Effector CD4-positive, alpha-beta T cell (primary cell): Measurements from ENCODE around the gene ARHGAP31.
"Not testable (repeated sequence)": the region's sequence is repeated elsewhere in the genome, so short reads cannot be mapped to it uniquely, and the experiment has no call there.

Source experiments
- DNase-seq: peaks from one replicate; pipeline ENCODE4 v3.0.0-alpha.2; 2020
- total RNA-seq: gene quantifications from one replicate; lab custom pipeline; 2026; lab: John Stamatoyannopoulos, UW

Gene ARHGAP31
- total RNA-seq, result 22.1 reads per million, percentile 49 among the genes with 10 or more reads in this experiment

- DNase-seq, result peak; percentile 85
Observed at GRCh38 chr3:119293871-119294695, at the start of gene ARHGAP31. Gene ARHGAP31 (plus strand): TSS chr3:119294383. CDS start chr3:119294905, 522 bp downstream.

- DNase-seq, result no peak
Observed at GRCh38 chr3:119245778-119246177, 48.4 kb upstream of the ARHGAP31 start.

GRCh38 chr3:119255214-119255613, 39.0 kb upstream of the ARHGAP31 start:
- no peak for DNase-seq

- DNase-seq, result no peak
Observed at GRCh38 chr3:119257111-119257510, 37.1 kb upstream of the ARHGAP31 start.

- DNase-seq, result no peak
Observed at GRCh38 chr3:119257654-119258410, 36.4 kb upstream of the ARHGAP31 start.

- no peak for DNase-seq
Observed at GRCh38 chr3:119258915-119259314, 35.3 kb upstream of the ARHGAP31 start.

- DNase-seq, result no peak
Observed at GRCh38 chr3:119259821-119260220, 34.4 kb upstream of the ARHGAP31 start.

GRCh38 chr3:119261055-119261454, 33.1 kb upstream of the ARHGAP31 start:
- DNase-seq, result no peak

GRCh38 chr3:119270212-119270611, 24.0 kb upstream of the ARHGAP31 start:
- not testable (repeated sequence) for DNase-seq

- DNase-seq, result no peak
Observed at GRCh38 chr3:119276680-119277079, 17.5 kb upstream of the ARHGAP31 start.

- DNase-seq, result no peak
Observed at GRCh38 chr3:119279101-119279554, 15.1 kb upstream of the ARHGAP31 start.

- DNase-seq, result no peak
Observed at GRCh38 chr3:119279584-119280243, 14.5 kb upstream of the ARHGAP31 start.

GRCh38 chr3:119288669-119289403, 5.3 kb upstream of the ARHGAP31 start:
- no peak for DNase-seq

- DNase-seq, result no peak
Observed at GRCh38 chr3:119289404-119289770, 4.8 kb upstream of the ARHGAP31 start.

GRCh38 chr3:119290613-119291012, 3.6 kb upstream of the ARHGAP31 start:
- DNase-seq, result no peak

GRCh38 chr3:119291062-119291700, 3.0 kb upstream of the ARHGAP31 start:
- no peak for DNase-seq

- no peak for DNase-seq
Observed at GRCh38 chr3:119292666-119293065, 1.5 kb upstream of the ARHGAP31 start.

GRCh38 chr3:119293105-119293870, 895 bp upstream of the ARHGAP31 start:
- no peak for DNase-seq

GRCh38 chr3:119294696-119295671, 801 bp downstream of the ARHGAP31 start:
- peak; percentile 44 for DNase-seq
